HEK293 (cell line): Measurements from ENCODE around the gene KIAA1328.
A peak's percentile ranks its signal among the peaks of the same experiment; 100 is the strongest.

Source experiments
- CTCF ChIA-PET: fragments of 350-600 bp; formaldehyde crosslinking; extraction: SDS; loops from one replicate; lab custom pipeline; 2021; ENCODE audit warnings: antibody characterized with exemption; lab: Yijun Ruan, JAX
- POLR2A ChIA-PET: fragments of 300-600 bp; formaldehyde crosslinking; extraction: SDS; loops from one replicate; lab custom pipeline; 2020; ENCODE audit warnings: antibody characterized with exemption, inconsistent platforms; lab: Yijun Ruan, JAX
- H3K27ac ChIP-seq: fragments of 200-500 bp; sonication (Bioruptor generic); 2 replicates; pipeline ENCODE4 v1.5.1; 2014; ENCODE audit warnings: low read depth, low read length, control low read depth, inconsistent platforms; ENCODE audit errors: extremely low read depth
- H3K36me3 ChIP-seq, 2 experiments: fragments of 200-500 bp in 1 of 2; sonication (Bioruptor generic) in 1 of 2; 1 replicate in 1 of 2; 2 replicates in 1 of 2; pipeline ENCODE4 v1.5.1; 2014 to 2017; ENCODE audit warnings: inconsistent platforms in 2 of 2, low read length in 2 of 2; ENCODE audit not compliant: control insufficient read depth in 2 of 2, insufficient read depth in 1 of 2
- H3K4me1 ChIP-seq: fragments of 200-500 bp; sonication (Bioruptor generic); 2 replicates; pipeline ENCODE4 v1.5.1; 2014; ENCODE audit warnings: mild to moderate bottlenecking, low read length, inconsistent platforms; ENCODE audit not compliant: control insufficient read depth, insufficient read depth
- H3K4me3 ChIP-seq: 2 replicates; pipeline ENCODE4 v1.5.1; 2011; ENCODE audit warnings: low read depth, mild to moderate bottlenecking, control low read depth, low read length, moderate library complexity
- H3K9me3 ChIP-seq: fragments of 200-500 bp; sonication (Bioruptor generic); 2 replicates; pipeline ENCODE4 v1.5.1; 2014; ENCODE audit warnings: low read depth, low read length, inconsistent platforms; ENCODE audit not compliant: control insufficient read depth, insufficient read depth
- EGR2 ChIP-seq: fragments of 450-650 bp; formaldehyde crosslinking; IDR thresholded peaks from 2 replicates; pipeline ENCODE4 v1.5.1; 2016; ENCODE audit warnings: low read depth, missing biosample characterization, missing genetic modification characterization
- GLIS1 ChIP-seq: fragments of 450-650 bp; formaldehyde crosslinking; IDR thresholded peaks from 2 replicates; pipeline ENCODE4 v1.5.1; 2016; ENCODE audit warnings: missing biosample characterization, missing genetic modification characterization
- GLIS2 ChIP-seq: fragments of 450-650 bp; formaldehyde crosslinking; IDR thresholded peaks from 2 replicates; pipeline ENCODE4 v1.5.1; 2016; ENCODE audit warnings: missing biosample characterization, missing genetic modification characterization
- ZBTB10 ChIP-seq: fragments of 450-650 bp; formaldehyde crosslinking; IDR thresholded peaks from 2 replicates; pipeline ENCODE4 v1.5.1; 2016; ENCODE audit warnings: missing biosample characterization, missing genetic modification characterization
- ZIC2 ChIP-seq: fragments of 450-650 bp; formaldehyde crosslinking; IDR thresholded peaks from 2 replicates; pipeline ENCODE4 v1.5.1; 2016; ENCODE audit warnings: missing biosample characterization, missing genetic modification characterization
- ZNF140 ChIP-seq: fragments of 450-650 bp; formaldehyde crosslinking; IDR thresholded peaks from 2 replicates; pipeline ENCODE4 v1.5.1; 2016; ENCODE audit warnings: missing biosample characterization, missing genetic modification characterization
- ZNF16 ChIP-seq: fragments of 450-650 bp; formaldehyde crosslinking; IDR thresholded peaks from 2 replicates; pipeline ENCODE4 v1.5.1; 2016; ENCODE audit warnings: low read depth, missing biosample characterization, missing genetic modification characterization
- ZNF266 ChIP-seq: fragments of 450-650 bp; formaldehyde crosslinking; IDR thresholded peaks from 2 replicates; pipeline ENCODE4 v1.5.1; 2016; ENCODE audit warnings: missing biosample characterization, missing genetic modification characterization, low read depth
- ZNF513 ChIP-seq: fragments of 450-650 bp; IDR thresholded peaks from 2 replicates; pipeline ENCODE4 v1.5.1; 2018; ENCODE audit warnings: missing biosample characterization, missing genetic modification characterization
- ZNF621 ChIP-seq: fragments of 450-650 bp; formaldehyde crosslinking; IDR thresholded peaks from 2 replicates; pipeline ENCODE4 v1.5.1; 2017; ENCODE audit warnings: missing biosample characterization, missing genetic modification characterization
- ZSCAN4 ChIP-seq: fragments of 450-650 bp; formaldehyde crosslinking; IDR thresholded peaks from 2 replicates; pipeline ENCODE4 v1.5.1; 2017; ENCODE audit warnings: missing biosample characterization, missing genetic modification characterization

Gene KIAA1328

GRCh38 chr18:37246779-37247340 lies 417.9 kb downstream of the KIAA1328 start:
- Histone ChIP-seq H3K36me3 (no peaks in the 10 kb centered on the region), H3K9me3 (no peaks in the 10 kb centered on the region), H3K4me1 (no peaks in the 10 kb centered on the region), H3K4me3 (no peak overlapping the region), H3K27ac (no peak overlapping the region)
- TF ChIP-seq ZNF513 (tag by site-specific recombination) (no peak), ZNF16 (no peak), ZNF266 (no peak), ZSCAN4 (no peak), ZNF140 (tag by site-specific recombination) (no peak)
- CTCF ChIA-PET = no interaction called here
- POLR2A ChIA-PET = no interaction called here

- TF ChIP-seq EGR2 (tag by site-specific recombination) (no peak), ZSCAN4 (peak; percentile 89), ZBTB10 (tag by site-specific recombination) (no peak), ZNF16 (no peak)
- Histone ChIP-seq H3K36me3 (no peaks in the 10 kb centered on the region), H3K9me3 (no peaks in the 10 kb centered on the region), H3K27ac (no peak overlapping the region), H3K4me1 (no peaks in the 10 kb centered on the region), H3K4me3 (no peak overlapping the region)
- POLR2A ChIA-PET = no interaction called here
- CTCF ChIA-PET = no interaction called here
Measured at GRCh38 chr18:37247497-37248161, 418.7 kb downstream of the KIAA1328 start.

- POLR2A ChIA-PET = no interaction called here
- Histone ChIP-seq H3K9me3 (no peaks in the 10 kb centered on the region), H3K36me3 (no peaks in the 10 kb centered on the region), H3K4me1 (no peaks in the 10 kb centered on the region), H3K27ac (no peak overlapping the region), H3K4me3 (no peak overlapping the region)
- TF ChIP-seq GLIS2 (tag by site-specific recombination) (peak; percentile 30; the same call in 1 of the 2 replicates), ZNF621 (tag by site-specific recombination) (no peak), GLIS1 (peak; percentile 67), ZIC2 (tag by site-specific recombination) (peak; percentile 32; the same call in 1 of the 2 replicates)
- CTCF ChIA-PET = no interaction called here
Measured at GRCh38 chr18:37248281-37248680, 419.4 kb downstream of the KIAA1328 start.
